ENCODE measurements around the gene NECAB3. TPM values are rescaled to one million over a fixed set of nuclear protein-coding genes. Genes with fewer than 3 reads are reported as not detected.
A peak's percentile ranks its signal among the peaks of the same experiment; 100 is the strongest.

Gene NECAB3
- total and polyA plus RNA-seq, 2 of the 13 experiments (the other 11 are each of a cell fraction or from before 2014, with no cell fraction given): 61.5 to 65.5 TPM

- TF ChIP-seq RNF219 (CRISPR knock-in tag; IDR thresholded peaks at IDR 0.05) (no peak), TOPORS (CRISPR knock-in tag; IDR thresholded peaks at IDR 0.05) (no peak), ZBTB20 (CRISPR knock-in tag; IDR thresholded peaks at IDR 0.05; ENCODE audit: borderline replicate concordance, low read depth) (0 out of 2 replicates have a peak, but pooled peaks have one; percentile 34), ZNF766 (CRISPR knock-in tag; IDR thresholded peaks at IDR 0.05; ENCODE audit: borderline replicate concordance) (0 out of 2 replicates have a peak, but pooled peaks have one; percentile 3), ARID4A (CRISPR knock-in tag; IDR thresholded peaks at IDR 0.05; ENCODE audit: borderline replicate concordance) (peak; percentile 4; the same call in 1 of the 2 replicates), ZKSCAN5 (CRISPR knock-in tag; IDR thresholded peaks at IDR 0.05) (0 out of 2 replicates have a peak, but pooled peaks have one; percentile 48), PCBP1 (IDR thresholded peaks at IDR 0.05; ENCODE audit: borderline replicate concordance, low read depth, low read length) (peak; percentile 75; the same call in 1 of the 2 replicates), SMAD1 (CRISPR knock-in tag; IDR thresholded peaks at IDR 0.05; ENCODE audit: borderline replicate concordance, low read depth) (peak; percentile 77; the same call in 1 of the 2 replicates), ZNF761 (CRISPR knock-in tag; conservative IDR thresholded peaks at IDR 0.05) (0 out of 2 replicates have a peak, but pooled peaks have one; percentile 26), ZNF530 (CRISPR knock-in tag; IDR thresholded peaks at IDR 0.05; ENCODE audit: low read depth) (0 out of 2 replicates have a peak, but pooled peaks have one; percentile 5), ZNF446 (CRISPR knock-in tag; IDR thresholded peaks at IDR 0.05) (peak; percentile 82; the same call in 1 of the 2 replicates), XRCC5 (optimal IDR thresholded peaks at IDR 0.05; ENCODE audit: low read length) (peak; percentile 5), GABPB1 (CRISPR knock-in tag; IDR thresholded peaks at IDR 0.05) (0 out of 2 replicates have a peak, but pooled peaks have one; percentile 19), SAFB2 (CRISPR knock-in tag; IDR thresholded peaks at IDR 0.05; ENCODE audit: borderline replicate concordance, low read depth) (0 out of 2 replicates have a peak, but pooled peaks have one; percentile 2), ZNF547 (CRISPR knock-in tag; IDR thresholded peaks at IDR 0.05) (0 out of 2 replicates have a peak, but pooled peaks have one; percentile 72), ELF3 (CRISPR knock-in tag; IDR thresholded peaks at IDR 0.05) (no peak), RBFOX2 (IDR thresholded peaks at IDR 0.05; ENCODE audit: low read depth, low read length) (peak; percentile 43), ZNF329 (CRISPR knock-in tag; IDR thresholded peaks at IDR 0.05; ENCODE audit: low read depth) (no peak)
- TF ChIP-seq, protein P1, sequence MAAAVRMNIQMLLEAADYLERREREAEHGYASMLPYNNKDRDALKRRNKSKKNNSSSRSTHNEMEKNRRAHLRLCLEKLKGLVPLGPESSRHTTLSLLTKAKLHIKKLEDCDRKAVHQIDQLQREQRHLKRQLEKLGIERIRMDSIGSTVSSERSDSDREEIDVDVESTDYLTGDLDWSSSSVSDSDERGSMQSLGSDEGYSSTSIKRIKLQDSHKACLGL (CRISPR knock-in tag; IDR thresholded peaks at IDR 0.05): 0 out of 2 replicates have a peak, but pooled peaks have one; percentile 51
- TF ChIP-seq, protein P2, sequence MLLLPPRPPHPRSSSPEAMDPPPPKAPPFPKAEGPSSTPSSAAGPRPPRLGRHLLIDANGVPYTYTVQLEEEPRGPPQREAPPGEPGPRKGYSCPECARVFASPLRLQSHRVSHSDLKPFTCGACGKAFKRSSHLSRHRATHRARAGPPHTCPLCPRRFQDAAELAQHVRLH (CRISPR knock-in tag; IDR thresholded peaks at IDR 0.05; ENCODE audit: borderline replicate concordance, low read depth): peak; percentile 68; the same call in 1 of the 2 replicates
Observed at GRCh38 chr20:33672426-33673113, 1.7 kb downstream of the NECAB3 start (continued).
